GM23338 (cell line): ENCODE results near the gene SPAG16. TPM values are rescaled to one million over a fixed set of nuclear protein-coding genes. Genes with fewer than 3 reads are reported as not detected.

Experiments
- ATAC-seq: fragments of 200-7000 bp; cut with Tn5 transposase; 3 replicates; pipeline ENCODE4 v1.9.1; 2020
- DNase-seq: peaks from one replicate; pipeline ENCODE4 v3.0.0-alpha.2; 2015; ENCODE audit warnings: low spot score
- H2AFZ ChIP-seq: fragments of 200-600 bp; sonication (generic); 2 replicates; pipeline ENCODE4 v1.8.0; 2016; ENCODE audit warnings: antibody characterized with exemption, mild to moderate bottlenecking, moderate library complexity
- H3F3A ChIP-seq: fragments of 200-600 bp; sonication (generic); replicated peaks from 2 replicates; pipeline ENCODE4 v1.8.0; 2017; ENCODE audit warnings: antibody characterized with exemption, mixed run types, low read depth
- H3K27ac ChIP-seq: fragments of 200-600 bp; sonication (generic); 2 replicates; pipeline ENCODE4 v1.6.1; 2016; ENCODE audit warnings: low read depth
- H3K27me3 ChIP-seq: fragments of 200-600 bp; sonication (generic); 2 replicates; pipeline ENCODE4 v1.8.0; 2016; ENCODE audit warnings: mild to moderate bottlenecking, mixed run types, moderate library complexity; ENCODE audit not compliant: insufficient read depth
- H3K36me3 ChIP-seq: fragments of 200-600 bp; sonication (generic); 2 replicates; pipeline ENCODE4 v1.8.0; 2016; ENCODE audit warnings: mild to moderate bottlenecking; ENCODE audit not compliant: insufficient read depth
- H3K4me1 ChIP-seq: fragments of 200-600 bp; sonication (generic); 2 replicates; pipeline ENCODE4 v1.8.0; 2016; ENCODE audit warnings: mild to moderate bottlenecking, moderate library complexity; ENCODE audit not compliant: insufficient read depth
- H3K4me2 ChIP-seq: fragments of 200-600 bp; sonication (generic); 2 replicates; pipeline ENCODE4 v1.7.1; 2017; ENCODE audit warnings: mixed run types
- H3K4me3 ChIP-seq: fragments of 200-600 bp; sonication (generic); 2 replicates; pipeline ENCODE4 v1.6.1; 2016; ENCODE audit warnings: mixed run types
- H3K79me2 ChIP-seq: fragments of 200-600 bp; sonication (generic); replicated peaks from 2 replicates; pipeline ENCODE4 v1.8.0; 2017; ENCODE audit warnings: mild to moderate bottlenecking; ENCODE audit not compliant: insufficient read depth
- H3K9me2 ChIP-seq: fragments of 200-600 bp; sonication (generic); 2 replicates; pipeline ENCODE4 v1.8.0; 2017; ENCODE audit not compliant: insufficient read depth
- H4K20me1 ChIP-seq: fragments of 200-600 bp; sonication (generic); replicated peaks from 2 replicates; pipeline ENCODE4 v1.8.0; 2017; ENCODE audit warnings: mild to moderate bottlenecking; ENCODE audit not compliant: insufficient read depth
- H3K27ac Mint-ChIP-seq: 2 replicates; pipeline ENCODE4 v1.8.0; 2020; ENCODE audit warnings: inconsistent platforms, mild to moderate bottlenecking, moderate library complexity, mixed read lengths
- H3K27me3 Mint-ChIP-seq: 3 replicates; pipeline ENCODE4 v1.8.0; 2022; ENCODE audit warnings: low read depth, mild to moderate bottlenecking, moderate library complexity, mixed read lengths, inconsistent platforms; ENCODE audit not compliant: insufficient read depth, poor library complexity
- H3K36me3 Mint-ChIP-seq: 3 replicates; pipeline ENCODE4 v1.8.0; 2021; ENCODE audit warnings: low read depth, mild to moderate bottlenecking, inconsistent platforms, moderate library complexity, mixed read lengths
- H3K4me1 Mint-ChIP-seq: 3 replicates; pipeline ENCODE4 v1.8.0; 2020; ENCODE audit warnings: mild to moderate bottlenecking, inconsistent platforms, mixed read lengths
- H3K4me3 Mint-ChIP-seq: 3 replicates; pipeline ENCODE4 v1.8.0; 2021; ENCODE audit warnings: moderate library complexity, mild to moderate bottlenecking, inconsistent platforms, mixed read lengths
- H3K9me3 Mint-ChIP-seq: 3 replicates; pipeline ENCODE4 v1.8.0; 2020; ENCODE audit warnings: moderate library complexity, mild to moderate bottlenecking, inconsistent platforms, mixed read lengths
- CREB1 ChIP-seq: fragments of 250-450 bp; sonication (Bioruptor Pico); IDR thresholded peaks from 2 replicates; pipeline ENCODE4 v1.5.0; 2020; ENCODE audit warnings: low read depth, mild to moderate bottlenecking, moderate library complexity
- CTCF ChIP-seq, 2 experiments: fragments of 200-600 bp in 1 of 2; sonication (generic) in 1 of 2; conservative IDR thresholded peaks; 2 replicates each; pipeline versions ENCODE4 v1.5.1 to v1.6.1; 2016 to 2017; ENCODE audit warnings: antibody characterized with exemption in 2 of 2, low read depth in 2 of 2, mild to moderate bottlenecking in 2 of 2, moderate library complexity in 1 of 2
- ETS1 ChIP-seq: IDR thresholded peaks from 2 replicates; pipeline ENCODE4 v1.6.1; 2016; ENCODE audit warnings: antibody characterized with exemption
- EZH2 ChIP-seq: fragments of 200-600 bp; sonication (generic); IDR thresholded peaks from one replicate; pipeline ENCODE4 v1.8.0; 2017; ENCODE audit warnings: antibody characterized with exemption, mild to moderate bottlenecking, low read depth; ENCODE audit not compliant: unreplicated experiment
- EZH2phosphoT487 ChIP-seq: fragments of 200-600 bp; sonication (generic); IDR thresholded peaks from one replicate; pipeline ENCODE4 v1.8.1; 2018; ENCODE audit warnings: antibody characterized with exemption; ENCODE audit not compliant: unreplicated experiment
- STAT1 ChIP-seq: IDR thresholded peaks from one replicate; pipeline ENCODE4 v1.6.1; 2016; ENCODE audit warnings: antibody characterized with exemption; ENCODE audit not compliant: unreplicated experiment
- ZNF114 ChIP-seq: fragments of 250-450 bp; sonication (Bioruptor Pico); IDR thresholded peaks from 2 replicates; pipeline ENCODE4 v1.5.0; 2020; ENCODE audit warnings: mild to moderate bottlenecking, moderate library complexity
- ZNF331 ChIP-seq: fragments of 250-450 bp; sonication (Bioruptor Pico); IDR thresholded peaks from 2 replicates; pipeline ENCODE4 v1.5.0; 2020; ENCODE audit warnings: low read depth, mild to moderate bottlenecking, moderate library complexity
- ZNF462 ChIP-seq: fragments of 250-450 bp; sonication (Bioruptor Pico); IDR thresholded peaks from 2 replicates; pipeline ENCODE4 v1.5.0; 2020; ENCODE audit warnings: mild to moderate bottlenecking, moderate library complexity
- polyA plus RNA-seq: library from polyadenylated mRNA; unstranded; fragments of >200 nt; fragmentation: Nextera tagmentation; extraction: Ambion mirVana; gene quantifications from 2 replicates; pipeline ENCODE4 v1.2.1, GENCODE V29; 2016
- total RNA-seq: library from RNA; depleted of rRNA; stranded (reverse); fragments of >200 nt; shearing (Covaris generic); gene quantifications from 2 replicates; pipeline ENCODE4 v1.2.3, GENCODE V29; 2014
- TF ChIP-seq, protein P1 (sequence below): IDR thresholded peaks from one replicate; pipeline ENCODE4 v1.6.1; 2018; ENCODE audit warnings: antibody characterized with exemption; ENCODE audit not compliant: unreplicated experiment

The SPAG16 gene
- total and polyA plus RNA-seq, 2 experiments from 2014 or later = 19.7 to 47.8 TPM

GRCh38 chr2:214158851-214159250, 874.6 kb downstream of the SPAG16 start (continued):
- no peak for TF ChIP-seq CTCF (conservative IDR thresholded peaks at IDR 0.05; ENCODE audit: low read depth in 2 of 2)

- Histone ChIP-seq H4K20me1 (no peaks in the 10 kb centered on the region), H3K9me2 (no peaks in the 10 kb centered on the region), H3K36me3 (no peaks in the 10 kb centered on the region), H3K4me2 (no peak overlapping the region), H3K27me3 (no peaks in the 10 kb centered on the region), H3K4me1 (no peaks in the 10 kb centered on the region), H3F3A (no peaks in the 10 kb centered on the region), H3K4me3 (no peak overlapping the region), H3K27ac (no peak overlapping the region), H3K79me2 (no peaks in the 10 kb centered on the region), H2AFZ (no peak overlapping the region)
- Mint-ChIP-seq H3K9me3 (no peaks in the 10 kb centered on the region), H3K27me3 (no peaks in the 10 kb centered on the region), H3K4me1 (no peaks in the 10 kb centered on the region), H3K36me3 (no peaks in the 10 kb centered on the region), H3K27ac (no peak overlapping the region), H3K4me3 (no peak overlapping the region)
- no peak for DNase-seq
- ATAC-seq = no peak
- TF ChIP-seq ETS1 = no peak
- TF ChIP-seq ZNF114 (CRISPR knock-in tag) = no peak
- TF ChIP-seq, protein P1, sequence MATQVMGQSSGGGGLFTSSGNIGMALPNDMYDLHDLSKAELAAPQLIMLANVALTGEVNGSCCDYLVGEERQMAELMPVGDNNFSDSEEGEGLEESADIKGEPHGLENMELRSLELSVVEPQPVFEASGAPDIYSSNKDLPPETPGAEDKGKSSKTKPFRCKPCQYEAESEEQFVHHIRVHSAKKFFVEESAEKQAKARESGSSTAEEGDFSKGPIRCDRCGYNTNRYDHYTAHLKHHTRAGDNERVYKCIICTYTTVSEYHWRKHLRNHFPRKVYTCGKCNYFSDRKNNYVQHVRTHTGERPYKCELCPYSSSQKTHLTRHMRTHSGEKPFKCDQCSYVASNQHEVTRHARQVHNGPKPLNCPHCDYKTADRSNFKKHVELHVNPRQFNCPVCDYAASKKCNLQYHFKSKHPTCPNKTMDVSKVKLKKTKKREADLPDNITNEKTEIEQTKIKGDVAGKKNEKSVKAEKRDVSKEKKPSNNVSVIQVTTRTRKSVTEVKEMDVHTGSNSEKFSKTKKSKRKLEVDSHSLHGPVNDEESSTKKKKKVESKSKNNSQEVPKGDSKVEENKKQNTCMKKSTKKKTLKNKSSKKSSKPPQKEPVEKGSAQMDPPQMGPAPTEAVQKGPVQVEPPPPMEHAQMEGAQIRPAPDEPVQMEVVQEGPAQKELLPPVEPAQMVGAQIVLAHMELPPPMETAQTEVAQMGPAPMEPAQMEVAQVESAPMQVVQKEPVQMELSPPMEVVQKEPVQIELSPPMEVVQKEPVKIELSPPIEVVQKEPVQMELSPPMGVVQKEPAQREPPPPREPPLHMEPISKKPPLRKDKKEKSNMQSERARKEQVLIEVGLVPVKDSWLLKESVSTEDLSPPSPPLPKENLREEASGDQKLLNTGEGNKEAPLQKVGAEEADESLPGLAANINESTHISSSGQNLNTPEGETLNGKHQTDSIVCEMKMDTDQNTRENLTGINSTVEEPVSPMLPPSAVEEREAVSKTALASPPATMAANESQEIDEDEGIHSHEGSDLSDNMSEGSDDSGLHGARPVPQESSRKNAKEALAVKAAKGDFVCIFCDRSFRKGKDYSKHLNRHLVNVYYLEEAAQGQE = no peak
- TF ChIP-seq STAT1 = no peak
- TF ChIP-seq EZH2phosphoT487 = no peak
- TF ChIP-seq ZNF331 (CRISPR knock-in tag) = no peak
- TF ChIP-seq ZNF462 (CRISPR knock-in tag) = no peak
- TF ChIP-seq CREB1 = no peak
- TF ChIP-seq CTCF (conservative IDR thresholded peaks at IDR 0.05; ENCODE audit: low read depth in 2 of 2) = no peak
- no peak for TF ChIP-seq EZH2
Measured at GRCh38 chr2:214169281-214169680, 885.0 kb downstream of the SPAG16 start.
